WTC11 (cell line): Measurements from ENCODE around the gene GALNT2.

Experiments
- ATF3 ChIP-seq: sonication (generic); formaldehyde crosslinking; conservative IDR thresholded peaks from 2 replicates; pipeline ENCODE4 v1.8.1; 2022; ENCODE audit warnings: mild to moderate bottlenecking, missing genetic modification reagents
- CBFB ChIP-seq: sonication (generic); formaldehyde crosslinking; IDR thresholded peaks from 2 replicates; pipeline ENCODE4 v1.8.1; 2022; ENCODE audit warnings: mild to moderate bottlenecking, low read depth, missing genetic modification reagents
- CREB1 ChIP-seq: sonication (generic); formaldehyde crosslinking; IDR thresholded peaks from 2 replicates; pipeline ENCODE4 v1.8.0; 2023; ENCODE audit warnings: mild to moderate bottlenecking, missing genetic modification reagents
- CREM ChIP-seq: sonication (generic); formaldehyde crosslinking; IDR thresholded peaks from 2 replicates; pipeline ENCODE4 v1.8.1; 2022; ENCODE audit warnings: mild to moderate bottlenecking, missing genetic modification reagents, moderate library complexity
- CTCF ChIP-seq: fragments of 200-600 bp; IDR thresholded peaks from 2 replicates; pipeline ENCODE4 v1.8.0; 2022; ENCODE audit warnings: antibody characterized with exemption
- ELF4 ChIP-seq: sonication (generic); formaldehyde crosslinking; IDR thresholded peaks from 2 replicates; pipeline ENCODE4 v1.8.1; 2022; ENCODE audit warnings: low read depth, mild to moderate bottlenecking, moderate library complexity, missing genetic modification reagents
- MAX ChIP-seq: sonication (generic); formaldehyde crosslinking; IDR thresholded peaks from 2 replicates; pipeline ENCODE4 v1.8.0; 2022; ENCODE audit warnings: mild to moderate bottlenecking, missing genetic modification reagents
- NR1H2 ChIP-seq: sonication (generic); formaldehyde crosslinking; IDR thresholded peaks from 2 replicates; pipeline ENCODE4 v1.9.0; 2021; ENCODE audit warnings: mild to moderate bottlenecking, moderate library complexity, missing genetic modification reagents
- NR3C1 ChIP-seq: sonication (generic); formaldehyde crosslinking; conservative IDR thresholded peaks from 2 replicates; pipeline ENCODE4 v1.8.1; 2023; ENCODE audit warnings: low read depth, mild to moderate bottlenecking, missing genetic modification reagents
- OVOL2 ChIP-seq: fragments of 250-450 bp; sonication (Bioruptor Pico); IDR thresholded peaks from 2 replicates; pipeline ENCODE4 v1.9.0; 2021; ENCODE audit warnings: mild to moderate bottlenecking, borderline replicate concordance
- USF1 ChIP-seq: sonication (generic); formaldehyde crosslinking; IDR thresholded peaks from 2 replicates; pipeline ENCODE4 v1.8.0; 2022; ENCODE audit warnings: mild to moderate bottlenecking, missing genetic modification reagents
- USF2 ChIP-seq: sonication (generic); formaldehyde crosslinking; IDR thresholded peaks from 2 replicates; pipeline ENCODE4 v1.8.1; 2023; ENCODE audit warnings: mild to moderate bottlenecking, missing genetic modification reagents, moderate library complexity

GRCh38 chr1:230320804-230321203 lies 253.8 kb downstream of the GALNT2 start:
- TF ChIP-seq USF2 (CRISPR knock-in tag), result no peak
- no peak for TF ChIP-seq CTCF
- no peak for TF ChIP-seq NR1H2 (CRISPR knock-in tag)
- TF ChIP-seq CBFB (CRISPR knock-in tag), result no peak
- TF ChIP-seq MAX, result no peak
- no peak for TF ChIP-seq ATF3 (CRISPR knock-in tag)
- TF ChIP-seq CREB1, result no peak
- no peak for TF ChIP-seq USF1
- no peak for TF ChIP-seq NR3C1 (CRISPR knock-in tag)
- no peak for TF ChIP-seq ELF4 (CRISPR knock-in tag)
- TF ChIP-seq CREM, result no peak
- TF ChIP-seq OVOL2 (CRISPR knock-in tag), result no peak
